Vagina (tissue), 2 donors: ENCODE measurements around the gene CLHC1.

ENCODE experiments used
- CTCF ChIP-seq, 3 experiments: fragments of 450-650 bp in 2 of 3; fragments of 200-600 bp in 1 of 3; sonication (generic) in 1 of 3; IDR thresholded peaks; one replicate each; pipeline ENCODE4 v1.5.1; 2017 to 2019; ENCODE audit warnings: antibody characterized with exemption in 3 of 3, mild to moderate bottlenecking in 2 of 3, moderate library complexity in 2 of 3
- POLR2A ChIP-seq, 2 donors: fragments of 450-650 bp; IDR thresholded peaks; one replicate each; pipeline ENCODE4 v1.6.1; 2017; ENCODE audit warnings: antibody characterized with exemption in 2 of 2, mild to moderate bottlenecking in 2 of 2, moderate library complexity in 2 of 2
- POLR2AphosphoS5 ChIP-seq, 2 donors: sonication (generic); formaldehyde crosslinking; IDR thresholded peaks; one replicate each; pipeline ENCODE4 v1.9.0; 2017; ENCODE audit warnings: antibody characterized with exemption in 2 of 2, mild to moderate bottlenecking in 2 of 2, low read depth in 1 of 2; ENCODE audit not compliant: insufficient read depth in 1 of 2

GRCh38 chr2:55146263-55146662 is 85.8 kb downstream of the CLHC1 start:
- TF ChIP-seq POLR2AphosphoS5 (IDR thresholded peaks at IDR 0.05; ENCODE audit: insufficient read depth in 1 of 2, low read depth in 1 of 2) (no peak), CTCF (IDR thresholded peaks at IDR 0.05) (no peak), POLR2A (IDR thresholded peaks at IDR 0.05) (no peak)
